HUES6 (cell line): ENCODE data around the gene TSPAN8.

Source experiments
- H3K27ac ChIP-seq: 2 replicates; pipeline ENCODE4 v1.7.0; 2013; ENCODE audit warnings: low read depth, mild to moderate bottlenecking, low read length, inconsistent platforms
- H3K27me3 ChIP-seq: 2 replicates; pipeline ENCODE4 v1.6.1; 2013; ENCODE audit warnings: low read length; ENCODE audit not compliant: control insufficient read depth, insufficient read depth
- H3K36me3 ChIP-seq: 2 replicates; pipeline ENCODE4 v1.6.1; 2013; ENCODE audit warnings: low read length; ENCODE audit not compliant: control insufficient read depth, insufficient read depth
- H3K4me1 ChIP-seq: 2 replicates; pipeline ENCODE4 v1.6.1; 2013; ENCODE audit warnings: low read length; ENCODE audit not compliant: control insufficient read depth, insufficient read depth
- H3K4me3 ChIP-seq: 2 replicates; pipeline ENCODE4 v1.5.1; 2013; ENCODE audit warnings: low read depth, low read length
- H3K9ac ChIP-seq: one replicate; pipeline ENCODE4 v1.6.1; 2013; ENCODE audit warnings: mild to moderate bottlenecking, low read length
- H3K9me3 ChIP-seq: 2 replicates; pipeline ENCODE4 v1.6.1; 2013; ENCODE audit warnings: low read depth, low read length; ENCODE audit not compliant: control insufficient read depth, insufficient read depth

TSPAN8 gene

DNA sequence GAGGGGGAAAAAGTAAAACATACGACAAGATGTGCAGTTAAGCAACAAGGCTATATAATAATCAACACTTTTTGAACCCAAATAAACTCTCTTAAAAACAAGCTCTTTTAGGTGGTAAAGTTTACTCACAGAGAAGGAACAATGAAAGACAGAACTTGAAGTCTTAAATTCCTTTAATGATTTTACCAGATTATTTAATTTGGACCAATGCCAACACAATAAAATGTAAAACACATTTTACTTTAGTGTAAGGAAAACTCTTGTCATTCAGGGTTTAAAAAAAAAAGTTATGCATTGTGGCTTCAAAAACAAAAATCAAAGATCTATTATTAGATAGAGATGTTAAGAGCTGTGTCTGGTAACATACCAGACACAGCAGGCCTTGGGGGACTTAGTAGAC is 13.1 kb downstream of the TSPAN8 start:
- Histone ChIP-seq H3K9ac (no peak overlapping the region), H3K27me3 (no peaks in the 10 kb centered on the region), H3K4me3 (no peak overlapping the region), H3K4me1 (no peaks in the 10 kb centered on the region), H3K36me3 (no peaks in the 10 kb centered on the region), H3K27ac (no peak overlapping the region), H3K9me3 (no peaks in the 10 kb centered on the region)

DNA sequence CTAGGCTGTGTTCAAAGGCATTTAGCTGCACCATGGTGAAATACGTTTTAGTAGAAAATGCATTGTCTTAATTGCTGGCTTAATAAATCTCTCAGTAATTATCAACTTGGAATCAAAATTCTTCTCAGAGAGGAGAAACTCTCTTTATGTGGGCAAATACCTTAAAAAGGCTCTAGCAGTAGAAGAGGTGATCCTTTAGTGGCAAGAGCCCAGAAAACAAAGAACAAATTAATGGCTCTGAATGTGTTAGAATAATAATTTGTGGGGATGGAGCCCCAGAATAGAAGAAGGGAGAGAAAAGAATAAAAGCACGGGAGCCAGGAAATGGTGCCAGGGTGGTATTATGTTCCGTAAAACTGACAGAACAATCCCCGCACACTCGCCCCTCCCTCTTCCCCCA is 14.8 kb downstream of the TSPAN8 start:
- H3K4me1 ChIP-seq, result 0 out of 2 replicates have a peak, but pooled peaks cover 4% of the 10 kb centered on the region
- H3K9me3 ChIP-seq, result no peaks in the 10 kb centered on the region
- no peak overlapping the region for H3K9ac ChIP-seq
- no peaks in the 10 kb centered on the region for H3K27me3 ChIP-seq
- H3K4me3 ChIP-seq, result no peak overlapping the region
- no peak overlapping the region for H3K27ac ChIP-seq
- no peaks in the 10 kb centered on the region for H3K36me3 ChIP-seq

DNA sequence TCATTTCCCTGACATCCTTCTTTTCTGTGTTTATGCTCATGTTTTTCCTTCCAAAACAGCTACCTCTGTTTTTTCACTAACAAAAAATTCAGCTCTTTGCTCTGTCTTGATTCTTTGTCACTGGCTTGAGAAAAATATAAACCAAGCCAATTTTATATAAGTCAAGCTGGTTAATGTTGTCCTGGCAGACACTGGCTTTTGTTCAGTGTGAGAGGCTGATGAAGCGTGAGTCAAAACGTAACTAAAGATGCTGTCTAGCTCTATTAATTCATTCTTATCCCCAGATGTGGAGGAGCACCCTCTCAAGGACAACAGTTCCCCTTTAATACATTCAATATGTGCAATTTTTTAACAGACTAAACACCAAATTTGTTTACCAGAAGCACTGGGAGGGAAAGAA is 15.8 kb downstream of the TSPAN8 start:
- H3K4me1 ChIP-seq, result 0 out of 2 replicates have a peak, but pooled peaks cover 4% of the 10 kb centered on the region
- H3K27me3 ChIP-seq, result no peaks in the 10 kb centered on the region
- no peak overlapping the region for H3K9ac ChIP-seq

DNA sequence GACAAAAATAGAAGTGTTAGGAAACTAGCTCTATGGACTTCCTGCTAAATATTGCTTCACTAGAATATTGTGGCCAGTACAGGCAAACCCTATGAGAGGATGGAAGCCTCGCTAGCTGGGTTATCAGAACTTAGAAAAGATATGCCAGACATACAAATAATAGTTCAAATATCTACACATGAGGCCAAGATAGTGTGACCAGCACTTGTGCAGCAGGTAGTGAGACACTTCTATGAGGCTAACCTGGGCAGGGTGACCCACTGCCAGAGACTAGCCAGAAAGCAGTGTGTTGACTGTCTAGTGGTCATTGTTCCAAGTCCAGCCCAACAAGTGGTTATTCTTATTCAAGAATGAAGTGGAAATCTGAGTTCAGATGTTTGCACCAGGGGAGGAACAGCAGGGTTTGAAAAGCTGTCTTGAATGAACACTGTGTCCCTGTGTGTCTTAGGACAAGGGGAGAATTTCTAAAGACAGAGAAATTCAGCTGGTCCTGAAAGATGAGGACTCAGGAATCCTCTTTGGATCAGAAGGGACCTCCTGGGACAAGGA is 16.3 kb downstream of the TSPAN8 start:
- Histone ChIP-seq H3K4me3 (no peak overlapping the region), H3K9me3 (no peaks in the 10 kb centered on the region), H3K9ac (no peak overlapping the region), H3K27me3 (no peaks in the 10 kb centered on the region), H3K27ac (no peak overlapping the region), H3K4me1 (0 out of 2 replicates have a peak, but pooled peaks cover 4% of the 10 kb centered on the region), H3K36me3 (no peaks in the 10 kb centered on the region)

More for the DNA sequence above, 15.8 kb downstream of the TSPAN8 start:
- Histone ChIP-seq H3K9me3 (no peaks in the 10 kb centered on the region), H3K27ac (no peak overlapping the region), H3K36me3 (no peaks in the 10 kb centered on the region), H3K4me3 (no peak overlapping the region)

DNA sequence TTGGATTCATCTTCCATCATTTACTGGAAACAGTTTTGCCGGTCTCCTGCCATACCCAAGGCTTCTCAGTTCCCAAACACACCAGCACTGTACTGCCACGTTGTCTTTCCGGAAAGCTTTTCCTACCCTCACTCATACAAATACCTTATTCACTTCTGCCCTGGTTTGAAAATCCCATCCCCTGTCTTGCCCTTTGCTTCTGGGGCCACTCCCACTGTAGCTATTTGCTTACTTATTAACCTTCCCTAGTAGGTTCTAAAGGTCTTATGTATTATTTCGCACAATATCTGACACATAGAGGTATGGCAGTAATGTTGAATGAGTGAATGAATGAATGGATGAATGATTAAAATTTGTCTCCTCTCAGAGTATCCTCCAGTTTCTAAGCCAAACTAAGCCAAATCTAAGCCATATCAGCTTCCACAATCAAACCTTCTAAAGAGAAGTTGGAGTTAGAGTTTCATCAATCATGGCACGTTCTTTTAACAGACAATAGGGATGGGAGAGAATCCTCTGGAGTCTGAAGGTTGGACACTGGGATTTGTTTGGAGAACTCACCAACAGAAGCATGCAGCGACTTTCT is 18.6 kb downstream of the TSPAN8 start:
- Histone ChIP-seq H3K36me3 (no peaks in the 10 kb centered on the region), H3K4me1 (0 out of 2 replicates have a peak, but pooled peaks cover 4% of the 10 kb centered on the region), H3K9ac (no peak overlapping the region), H3K9me3 (no peaks in the 10 kb centered on the region), H3K27ac (no peak overlapping the region), H3K4me3 (no peak overlapping the region), H3K27me3 (no peaks in the 10 kb centered on the region)

DNA sequence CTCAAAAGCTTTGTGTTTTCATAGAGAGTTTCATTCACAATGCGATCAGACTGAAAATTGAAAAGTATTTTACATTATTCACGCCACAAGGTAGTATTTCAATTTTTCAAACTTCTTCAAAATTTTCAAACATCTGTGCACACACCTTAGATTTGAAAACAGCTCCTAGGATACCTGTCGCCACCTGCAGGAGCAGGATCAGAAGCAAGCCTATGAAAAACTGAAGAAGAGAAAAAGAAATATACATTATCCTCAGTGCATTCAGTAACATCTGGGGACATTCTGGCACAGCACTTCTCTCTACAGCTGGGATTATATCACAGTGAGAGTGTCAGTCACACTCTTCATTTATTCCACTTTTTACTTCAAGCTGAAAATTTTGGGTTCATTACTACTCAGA is 19.8 kb downstream of the TSPAN8 start:
- H3K4me1 ChIP-seq, result 0 out of 2 replicates have a peak, but pooled peaks cover 4% of the 10 kb centered on the region
- H3K36me3 ChIP-seq, result no peaks in the 10 kb centered on the region
- H3K9me3 ChIP-seq, result no peaks in the 10 kb centered on the region
- H3K27me3 ChIP-seq, result no peaks in the 10 kb centered on the region
- no peak overlapping the region for H3K9ac ChIP-seq
- no peak overlapping the region for H3K4me3 ChIP-seq
- H3K27ac ChIP-seq, result no peak overlapping the region

DNA sequence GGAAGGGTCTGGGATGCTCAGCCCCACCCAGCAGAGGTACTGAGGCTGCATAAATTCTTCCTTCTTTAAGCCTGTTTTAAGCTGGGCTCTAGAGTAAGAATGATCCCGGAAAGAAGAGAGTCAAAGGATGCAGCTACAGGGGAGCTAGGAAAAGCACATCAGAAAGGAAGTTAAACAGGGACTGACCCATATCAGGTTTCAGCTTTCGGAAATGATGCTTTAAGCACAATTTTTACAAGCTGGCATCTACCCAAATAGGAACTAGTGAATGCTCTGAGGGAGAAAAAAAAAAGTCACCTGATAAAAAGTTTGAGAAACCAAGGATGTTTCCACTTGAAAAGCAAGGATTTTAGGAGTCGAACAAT is 22.0 kb downstream of the TSPAN8 start:
- 0 out of 2 replicates have a peak, but pooled peaks cover 4% of the 10 kb centered on the region for H3K4me1 ChIP-seq
- H3K4me3 ChIP-seq, result no peak overlapping the region
- H3K36me3 ChIP-seq, result no peaks in the 10 kb centered on the region
- H3K27ac ChIP-seq, result no peak overlapping the region
- H3K9ac ChIP-seq, result no peak overlapping the region
- H3K9me3 ChIP-seq, result no peaks in the 10 kb centered on the region
- no peaks in the 10 kb centered on the region for H3K27me3 ChIP-seq

DNA sequence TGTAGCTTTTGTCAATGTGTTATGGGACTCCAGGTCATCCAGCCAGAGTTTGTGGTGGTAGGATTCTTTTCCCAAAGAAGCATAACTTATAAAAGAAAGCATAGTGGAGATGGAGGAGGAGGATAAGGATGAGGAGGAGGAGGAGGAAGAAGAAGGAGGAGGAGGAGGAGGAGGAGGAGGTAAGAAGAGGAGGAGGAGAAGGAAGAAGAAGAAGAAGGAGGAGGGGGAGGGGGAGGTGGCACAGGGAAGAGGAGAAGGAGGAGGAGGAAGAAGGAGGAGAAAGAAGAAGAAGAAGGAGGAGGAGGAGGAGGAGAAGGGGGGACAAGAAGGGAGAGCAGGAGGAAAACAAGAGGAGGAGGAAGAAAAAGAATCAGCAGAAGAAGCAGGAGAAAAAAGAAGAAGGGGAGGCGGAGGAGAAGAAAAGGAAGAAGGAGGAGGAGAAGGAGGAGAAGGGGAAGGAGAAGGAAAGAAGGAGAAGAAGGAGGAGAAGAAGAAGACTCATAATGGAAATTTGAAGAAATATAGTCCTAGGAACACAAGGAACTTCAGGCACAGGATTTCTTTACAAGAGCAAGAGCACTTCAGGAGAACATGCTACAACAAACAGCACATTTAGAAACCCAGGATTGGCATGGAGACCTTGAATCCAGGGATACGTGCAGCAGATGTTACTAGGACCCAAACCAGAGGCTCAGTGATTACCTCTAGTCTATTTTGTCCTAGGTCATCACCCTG is 22.6 kb downstream of the TSPAN8 start:
- Histone ChIP-seq H3K4me1 (0 out of 2 replicates have a peak, but pooled peaks cover 4% of the 10 kb centered on the region), H3K27ac (no peak overlapping the region), H3K36me3 (no peaks in the 10 kb centered on the region), H3K9ac (no peak overlapping the region), H3K9me3 (no peaks in the 10 kb centered on the region), H3K27me3 (no peaks in the 10 kb centered on the region), H3K4me3 (no peak overlapping the region)

DNA sequence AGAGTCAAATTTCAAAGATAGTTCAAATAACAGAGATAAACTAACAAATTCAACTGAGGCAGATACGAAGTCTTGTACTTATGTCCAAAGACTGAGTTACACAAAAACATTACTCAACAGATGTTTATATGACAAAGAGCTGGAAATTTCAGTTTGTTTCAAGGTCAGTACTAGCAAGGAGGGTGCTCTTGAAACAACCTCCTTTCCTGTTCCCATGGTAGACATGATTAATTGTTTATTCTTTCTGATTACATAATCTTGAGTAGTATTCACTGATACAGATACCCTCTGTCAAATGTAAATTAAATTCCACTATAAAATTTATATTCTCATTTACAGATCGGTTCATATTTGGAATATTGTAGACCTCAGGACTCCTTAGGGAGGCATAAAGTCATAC is 23.4 kb downstream of the TSPAN8 start:
- Histone ChIP-seq H3K4me1 (0 out of 2 replicates have a peak, but pooled peaks cover 4% of the 10 kb centered on the region), H3K27ac (no peak overlapping the region), H3K4me3 (no peak overlapping the region), H3K36me3 (no peaks in the 10 kb centered on the region), H3K9me3 (no peaks in the 10 kb centered on the region), H3K27me3 (no peaks in the 10 kb centered on the region), H3K9ac (no peak overlapping the region)

DNA sequence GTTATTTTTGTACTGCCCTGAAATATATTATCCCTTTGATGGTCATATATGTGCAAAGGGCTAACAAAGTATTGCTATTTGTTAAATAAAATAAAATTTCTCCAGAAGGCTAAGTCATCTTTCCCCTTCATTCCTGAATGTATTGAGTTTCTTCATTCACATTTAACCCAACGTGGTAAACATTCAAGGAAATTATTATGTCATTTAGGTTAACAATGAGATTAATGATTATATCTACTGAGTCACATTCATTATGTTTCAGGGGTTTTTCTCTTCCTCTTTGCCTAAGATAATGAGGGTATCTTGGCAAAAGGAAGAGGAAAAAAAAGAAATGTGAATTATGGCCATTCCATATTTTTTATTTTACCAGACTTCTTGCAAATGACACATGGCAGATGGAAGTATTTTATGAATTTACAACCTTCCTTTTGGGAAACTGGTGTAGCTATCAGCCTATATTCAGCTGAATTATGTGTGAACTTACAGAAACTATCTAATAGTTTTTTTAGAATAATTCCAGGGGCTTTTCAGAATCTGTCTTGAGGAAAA is 27.2 kb downstream of the TSPAN8 start:
- H3K27me3 ChIP-seq, result no peaks in the 10 kb centered on the region
- H3K4me3 ChIP-seq, result no peak overlapping the region
- no peaks in the 10 kb centered on the region for H3K4me1 ChIP-seq
- H3K9ac ChIP-seq, result no peak overlapping the region
- H3K36me3 ChIP-seq, result no peaks in the 10 kb centered on the region
- H3K27ac ChIP-seq, result no peak overlapping the region
- H3K9me3 ChIP-seq, result no peaks in the 10 kb centered on the region

DNA sequence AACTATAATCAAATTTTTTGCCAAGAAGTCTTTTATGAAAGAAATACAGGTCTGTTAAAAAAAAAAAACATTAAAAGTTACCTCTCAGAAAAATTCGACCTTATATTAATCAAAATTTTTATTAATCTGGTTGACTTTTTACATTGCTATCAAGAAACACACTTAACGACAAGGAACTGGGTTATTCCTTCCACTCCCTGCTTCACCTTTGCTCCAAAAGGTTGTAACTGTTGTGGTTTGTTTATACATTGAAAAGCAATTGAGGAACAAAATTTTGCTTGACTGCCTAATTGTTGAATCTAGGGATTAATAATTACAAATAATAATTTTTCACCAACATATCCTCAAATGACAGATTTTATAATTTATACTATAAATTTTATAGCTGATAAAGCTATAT is 28.4 kb downstream of the TSPAN8 start:
- no peaks in the 10 kb centered on the region for H3K27me3 ChIP-seq
- no peak overlapping the region for H3K27ac ChIP-seq
- no peak overlapping the region for H3K9ac ChIP-seq
- no peaks in the 10 kb centered on the region for H3K4me1 ChIP-seq
- H3K9me3 ChIP-seq, result no peaks in the 10 kb centered on the region
- H3K4me3 ChIP-seq, result no peak overlapping the region
- H3K36me3 ChIP-seq, result no peaks in the 10 kb centered on the region
